HEK293 (cell line): ENCODE measurements around the gene PLEKHH2.

Source experiments
- CTCF ChIA-PET: fragments of 350-600 bp; formaldehyde crosslinking; extraction: SDS; loops from one replicate; lab custom pipeline; 2021; ENCODE audit warnings: antibody characterized with exemption; lab: Yijun Ruan, JAX
- POLR2A ChIA-PET: fragments of 300-600 bp; formaldehyde crosslinking; extraction: SDS; loops from one replicate; lab custom pipeline; 2020; ENCODE audit warnings: antibody characterized with exemption, inconsistent platforms; lab: Yijun Ruan, JAX
- H3K27ac ChIP-seq: fragments of 200-500 bp; sonication (Bioruptor generic); 2 replicates; pipeline ENCODE4 v1.5.1; 2014; ENCODE audit warnings: low read depth, low read length, control low read depth, inconsistent platforms; ENCODE audit errors: extremely low read depth
- H3K36me3 ChIP-seq, 2 experiments: fragments of 200-500 bp in 1 of 2; sonication (Bioruptor generic) in 1 of 2; 1 replicate in 1 of 2; 2 replicates in 1 of 2; pipeline ENCODE4 v1.5.1; 2014 to 2017; ENCODE audit warnings: inconsistent platforms in 2 of 2, low read length in 2 of 2; ENCODE audit not compliant: control insufficient read depth in 2 of 2, insufficient read depth in 1 of 2
- H3K4me1 ChIP-seq: fragments of 200-500 bp; sonication (Bioruptor generic); 2 replicates; pipeline ENCODE4 v1.5.1; 2014; ENCODE audit warnings: mild to moderate bottlenecking, low read length, inconsistent platforms; ENCODE audit not compliant: control insufficient read depth, insufficient read depth
- H3K4me3 ChIP-seq: 2 replicates; pipeline ENCODE4 v1.5.1; 2011; ENCODE audit warnings: low read depth, mild to moderate bottlenecking, control low read depth, low read length, moderate library complexity
- H3K9me3 ChIP-seq: fragments of 200-500 bp; sonication (Bioruptor generic); 2 replicates; pipeline ENCODE4 v1.5.1; 2014; ENCODE audit warnings: low read depth, low read length, inconsistent platforms; ENCODE audit not compliant: control insufficient read depth, insufficient read depth
- FEZF1 ChIP-seq: fragments of 450-650 bp; formaldehyde crosslinking; IDR thresholded peaks from 2 replicates; pipeline ENCODE4 v1.5.1; 2016; ENCODE audit warnings: missing biosample characterization, missing genetic modification characterization
- SP3 ChIP-seq: fragments of 450-650 bp; formaldehyde crosslinking; IDR thresholded peaks from 2 replicates; pipeline ENCODE4 v1.5.1; 2016; ENCODE audit warnings: missing biosample characterization, missing genetic modification characterization
- ZBTB1 ChIP-seq: fragments of 450-650 bp; formaldehyde crosslinking; IDR thresholded peaks from 2 replicates; pipeline ENCODE4 v1.5.1; 2016; ENCODE audit warnings: missing biosample characterization, missing genetic modification characterization
- ZBTB26 ChIP-seq: fragments of 450-650 bp; formaldehyde crosslinking; optimal IDR thresholded peaks from 2 replicates; pipeline ENCODE3; 2016; ENCODE audit warnings: missing biosample characterization, mild to moderate bottlenecking, missing genetic modification characterization
- ZBTB48 ChIP-seq: fragments of 450-650 bp; formaldehyde crosslinking; IDR thresholded peaks from 2 replicates; pipeline ENCODE4 v1.5.1; 2016; ENCODE audit warnings: missing biosample characterization, missing genetic modification characterization
- ZNF148 ChIP-seq: fragments of 450-650 bp; formaldehyde crosslinking; IDR thresholded peaks from 2 replicates; pipeline ENCODE4 v1.5.0; 2017; ENCODE audit warnings: missing biosample characterization, missing genetic modification characterization, borderline replicate concordance
- ZNF202 ChIP-seq: fragments of 450-650 bp; formaldehyde crosslinking; IDR thresholded peaks from 2 replicates; pipeline ENCODE4 v1.5.1; 2016; ENCODE audit warnings: missing biosample characterization, missing genetic modification characterization, borderline replicate concordance
- ZNF221 ChIP-seq: fragments of 450-650 bp; formaldehyde crosslinking; IDR thresholded peaks from 2 replicates; pipeline ENCODE4 v1.5.1; 2017; ENCODE audit warnings: missing biosample characterization, missing genetic modification characterization, borderline replicate concordance
- ZNF24 ChIP-seq: fragments of 450-650 bp; formaldehyde crosslinking; IDR thresholded peaks from 2 replicates; pipeline ENCODE4 v1.5.1; 2016; ENCODE audit warnings: missing biosample characterization, missing genetic modification characterization
- ZNF311 ChIP-seq: fragments of 450-650 bp; formaldehyde crosslinking; IDR thresholded peaks from 2 replicates; pipeline ENCODE4 v1.5.1; 2017; ENCODE audit warnings: missing biosample characterization, missing genetic modification characterization, borderline replicate concordance
- ZNF335 ChIP-seq: fragments of 450-650 bp; formaldehyde crosslinking; conservative IDR thresholded peaks from 2 replicates; pipeline ENCODE4 v1.5.1; 2016; ENCODE audit warnings: missing biosample characterization, missing genetic modification characterization
- ZNF561 ChIP-seq: fragments of 450-650 bp; IDR thresholded peaks from 2 replicates; pipeline ENCODE4 v1.5.1; 2018; ENCODE audit warnings: missing biosample characterization, missing genetic modification characterization, borderline replicate concordance
- ZNF596 ChIP-seq: fragments of 450-650 bp; IDR thresholded peaks from 2 replicates; pipeline ENCODE4 v1.5.0; 2018; ENCODE audit warnings: missing biosample characterization, mild to moderate bottlenecking, missing genetic modification characterization, moderate library complexity
- ZNF610 ChIP-seq: fragments of 450-650 bp; formaldehyde crosslinking; IDR thresholded peaks from 2 replicates; pipeline ENCODE4 v1.5.1; 2016; ENCODE audit warnings: missing biosample characterization, missing genetic modification characterization, borderline replicate concordance
- ZNF670 ChIP-seq: fragments of 450-650 bp; formaldehyde crosslinking; IDR thresholded peaks from 2 replicates; pipeline ENCODE4 v1.5.1; 2016; ENCODE audit warnings: missing biosample characterization, missing genetic modification characterization, low read depth
- ZNF707 ChIP-seq: fragments of 450-650 bp; formaldehyde crosslinking; IDR thresholded peaks from 2 replicates; pipeline ENCODE4 v1.5.1; 2016; ENCODE audit warnings: missing biosample characterization, missing genetic modification characterization
- ZNF747 ChIP-seq: fragments of 450-650 bp; formaldehyde crosslinking; IDR thresholded peaks from 2 replicates; pipeline ENCODE4 v1.5.1; 2016; ENCODE audit warnings: missing biosample characterization, missing genetic modification characterization
- ZNF837 ChIP-seq: fragments of 450-650 bp; formaldehyde crosslinking; IDR thresholded peaks from 2 replicates; pipeline ENCODE4 v1.5.1; 2016; ENCODE audit warnings: missing biosample characterization, missing genetic modification characterization
- ZSCAN16 ChIP-seq: fragments of 450-650 bp; formaldehyde crosslinking; IDR thresholded peaks from 2 replicates; pipeline ENCODE4 v1.5.1; 2016; ENCODE audit warnings: missing biosample characterization, missing genetic modification characterization
- TF ChIP-seq, protein P1 (sequence below): fragments of 450-650 bp; formaldehyde crosslinking; IDR thresholded peaks from 2 replicates; pipeline ENCODE4 v1.5.1; 2016; ENCODE audit warnings: missing biosample characterization, missing genetic modification characterization, borderline replicate concordance
- TF ChIP-seq, protein P2 (sequence below): fragments of 450-650 bp; formaldehyde crosslinking; IDR thresholded peaks from 2 replicates; pipeline ENCODE4 v1.5.1; 2016; ENCODE audit warnings: missing biosample characterization, missing genetic modification characterization
- TF ChIP-seq, protein P3 (sequence below): fragments of 450-650 bp; formaldehyde crosslinking; IDR thresholded peaks from 2 replicates; pipeline ENCODE4 v1.5.1; 2016; ENCODE audit warnings: missing biosample characterization, missing genetic modification characterization, low read depth
- TF ChIP-seq, protein P4 (sequence below): fragments of 450-650 bp; IDR thresholded peaks from 2 replicates; pipeline ENCODE4 v1.5.1; 2018; ENCODE audit warnings: missing biosample characterization, missing genetic modification characterization

PLEKHH2 gene

GRCh38 chr2:43763091-43763490 lies 126.0 kb downstream of the PLEKHH2 start (continued):
- TF ChIP-seq ZNF335 (tag by site-specific recombination) (no peak), ZNF837 (tag by site-specific recombination) (no peak), ZNF747 (no peak), ZBTB1 (tag by site-specific recombination) (no peak), ZNF148 (no peak), ZNF311 (tag by site-specific recombination) (no peak), SP3 (tag by site-specific recombination) (no peak)
- TF ChIP-seq, protein P1, sequence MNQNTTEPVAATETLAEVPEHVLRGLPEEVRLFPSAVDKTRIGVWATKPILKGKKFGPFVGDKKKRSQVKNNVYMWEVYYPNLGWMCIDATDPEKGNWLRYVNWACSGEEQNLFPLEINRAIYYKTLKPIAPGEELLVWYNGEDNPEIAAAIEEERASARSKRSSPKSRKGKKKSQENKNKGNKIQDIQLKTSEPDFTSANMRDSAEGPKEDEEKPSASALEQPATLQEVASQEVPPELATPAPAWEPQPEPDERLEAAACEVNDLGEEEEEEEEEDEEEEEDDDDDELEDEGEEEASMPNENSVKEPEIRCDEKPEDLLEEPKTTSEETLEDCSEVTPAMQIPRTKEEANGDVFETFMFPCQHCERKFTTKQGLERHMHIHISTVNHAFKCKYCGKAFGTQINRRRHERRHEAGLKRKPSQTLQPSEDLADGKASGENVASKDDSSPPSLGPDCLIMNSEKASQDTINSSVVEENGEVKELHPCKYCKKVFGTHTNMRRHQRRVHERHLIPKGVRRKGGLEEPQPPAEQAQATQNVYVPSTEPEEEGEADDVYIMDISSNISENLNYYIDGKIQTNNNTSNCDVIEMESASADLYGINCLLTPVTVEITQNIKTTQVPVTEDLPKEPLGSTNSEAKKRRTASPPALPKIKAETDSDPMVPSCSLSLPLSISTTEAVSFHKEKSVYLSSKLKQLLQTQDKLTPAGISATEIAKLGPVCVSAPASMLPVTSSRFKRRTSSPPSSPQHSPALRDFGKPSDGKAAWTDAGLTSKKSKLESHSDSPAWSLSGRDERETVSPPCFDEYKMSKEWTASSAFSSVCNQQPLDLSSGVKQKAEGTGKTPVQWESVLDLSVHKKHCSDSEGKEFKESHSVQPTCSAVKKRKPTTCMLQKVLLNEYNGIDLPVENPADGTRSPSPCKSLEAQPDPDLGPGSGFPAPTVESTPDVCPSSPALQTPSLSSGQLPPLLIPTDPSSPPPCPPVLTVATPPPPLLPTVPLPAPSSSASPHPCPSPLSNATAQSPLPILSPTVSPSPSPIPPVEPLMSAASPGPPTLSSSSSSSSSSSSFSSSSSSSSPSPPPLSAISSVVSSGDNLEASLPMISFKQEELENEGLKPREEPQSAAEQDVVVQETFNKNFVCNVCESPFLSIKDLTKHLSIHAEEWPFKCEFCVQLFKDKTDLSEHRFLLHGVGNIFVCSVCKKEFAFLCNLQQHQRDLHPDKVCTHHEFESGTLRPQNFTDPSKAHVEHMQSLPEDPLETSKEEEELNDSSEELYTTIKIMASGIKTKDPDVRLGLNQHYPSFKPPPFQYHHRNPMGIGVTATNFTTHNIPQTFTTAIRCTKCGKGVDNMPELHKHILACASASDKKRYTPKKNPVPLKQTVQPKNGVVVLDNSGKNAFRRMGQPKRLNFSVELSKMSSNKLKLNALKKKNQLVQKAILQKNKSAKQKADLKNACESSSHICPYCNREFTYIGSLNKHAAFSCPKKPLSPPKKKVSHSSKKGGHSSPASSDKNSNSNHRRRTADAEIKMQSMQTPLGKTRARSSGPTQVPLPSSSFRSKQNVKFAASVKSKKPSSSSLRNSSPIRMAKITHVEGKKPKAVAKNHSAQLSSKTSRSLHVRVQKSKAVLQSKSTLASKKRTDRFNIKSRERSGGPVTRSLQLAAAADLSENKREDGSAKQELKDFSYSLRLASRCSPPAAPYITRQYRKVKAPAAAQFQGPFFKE: no peak

GRCh38 chr2:43764086-43764705 lies 127.1 kb downstream of the PLEKHH2 start:
- ChIA-PET POLR2A (no interaction called here), CTCF (interaction anchor here (0.5 to 0.7 kb wide), 3 partner anchors 11 to 1040 kb away, joined by 3 to 4 read pairs (median 3); no protein-coding TSS in a partner anchor)
- Histone ChIP-seq H3K36me3 (peaks cover 0 to 12% of the 10 kb centered on the region in 2 experiments; a peak in 2 of 3 replicates), H3K27ac (no peak overlapping the region), H3K4me3 (no peak overlapping the region), H3K9me3 (no peaks in the 10 kb centered on the region), H3K4me1 (no peaks in the 10 kb centered on the region)
- TF ChIP-seq, protein P2, sequence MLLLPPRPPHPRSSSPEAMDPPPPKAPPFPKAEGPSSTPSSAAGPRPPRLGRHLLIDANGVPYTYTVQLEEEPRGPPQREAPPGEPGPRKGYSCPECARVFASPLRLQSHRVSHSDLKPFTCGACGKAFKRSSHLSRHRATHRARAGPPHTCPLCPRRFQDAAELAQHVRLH (tag by site-specific recombination): no peak
- no peak for TF ChIP-seq ZNF596 (tag by site-specific recombination)
- TF ChIP-seq ZBTB26 (tag by site-specific recombination): no peak
- TF ChIP-seq ZBTB48: no peak
- TF ChIP-seq ZNF24 (tag by site-specific recombination): no peak
- TF ChIP-seq, protein P3, sequence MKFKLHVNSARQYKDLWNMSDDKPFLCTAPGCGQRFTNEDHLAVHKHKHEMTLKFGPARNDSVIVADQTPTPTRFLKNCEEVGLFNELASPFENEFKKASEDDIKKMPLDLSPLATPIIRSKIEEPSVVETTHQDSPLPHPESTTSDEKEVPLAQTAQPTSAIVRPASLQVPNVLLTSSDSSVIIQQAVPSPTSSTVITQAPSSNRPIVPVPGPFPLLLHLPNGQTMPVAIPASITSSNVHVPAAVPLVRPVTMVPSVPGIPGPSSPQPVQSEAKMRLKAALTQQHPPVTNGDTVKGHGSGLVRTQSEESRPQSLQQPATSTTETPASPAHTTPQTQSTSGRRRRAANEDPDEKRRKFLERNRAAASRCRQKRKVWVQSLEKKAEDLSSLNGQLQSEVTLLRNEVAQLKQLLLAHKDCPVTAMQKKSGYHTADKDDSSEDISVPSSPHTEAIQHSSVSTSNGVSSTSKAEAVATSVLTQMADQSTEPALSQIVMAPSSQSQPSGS: no peak
- TF ChIP-seq ZNF670 (tag by site-specific recombination): no peak
- TF ChIP-seq FEZF1 (tag by site-specific recombination): no peak
- TF ChIP-seq SP3 (tag by site-specific recombination): no peak
- no peak for TF ChIP-seq ZSCAN16 (tag by site-specific recombination)
- TF ChIP-seq, protein P4, sequence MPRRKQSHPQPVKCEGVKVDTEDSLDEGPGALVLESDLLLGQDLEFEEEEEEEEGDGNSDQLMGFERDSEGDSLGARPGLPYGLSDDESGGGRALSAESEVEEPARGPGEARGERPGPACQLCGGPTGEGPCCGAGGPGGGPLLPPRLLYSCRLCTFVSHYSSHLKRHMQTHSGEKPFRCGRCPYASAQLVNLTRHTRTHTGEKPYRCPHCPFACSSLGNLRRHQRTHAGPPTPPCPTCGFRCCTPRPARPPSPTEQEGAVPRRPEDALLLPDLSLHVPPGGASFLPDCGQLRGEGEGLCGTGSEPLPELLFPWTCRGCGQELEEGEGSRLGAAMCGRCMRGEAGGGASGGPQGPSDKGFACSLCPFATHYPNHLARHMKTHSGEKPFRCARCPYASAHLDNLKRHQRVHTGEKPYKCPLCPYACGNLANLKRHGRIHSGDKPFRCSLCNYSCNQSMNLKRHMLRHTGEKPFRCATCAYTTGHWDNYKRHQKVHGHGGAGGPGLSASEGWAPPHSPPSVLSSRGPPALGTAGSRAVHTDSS (tag by site-specific recombination): no peak
- no peak for TF ChIP-seq ZNF561 (tag by site-specific recombination)
- TF ChIP-seq ZNF221: no peak
- TF ChIP-seq ZNF610 (tag by site-specific recombination): no peak
- TF ChIP-seq ZNF707: no peak
- no peak for TF ChIP-seq ZNF202 (tag by site-specific recombination)
